Tibial nerve (tissue), 4 donors: ENCODE data around the gene KRT1. TPM values are rescaled to one million over a fixed set of nuclear protein-coding genes. Genes with fewer than 3 reads are reported as not detected.

Experiments
- DNase-seq, 2 donors: peaks; one replicate each; pipeline ENCODE4 v3.0.0-alpha.2; 2019; ENCODE audit warnings: low spot score in 2 of 2
- H3K27ac ChIP-seq, 4 donors: fragments of 200-600 bp; sonication (generic) in 3 of 4; one replicate each; pipeline ENCODE4 v1.5.1; 2017 to 2019; ENCODE audit warnings: mild to moderate bottlenecking in 1 of 4
- H3K27me3 ChIP-seq, 2 donors: fragments of 200-600 bp; sonication (generic) in 1 of 2; one replicate each; pipeline versions ENCODE4 v1.5.1 to v1.6.0; 2017 to 2019
- H3K36me3 ChIP-seq, 3 donors: fragments of 200-600 bp; sonication (generic); one replicate each; pipeline ENCODE4 v1.5.1; 2018 to 2019
- H3K4me1 ChIP-seq, 4 donors: fragments of 200-600 bp; sonication (generic) in 3 of 4; one replicate each; pipeline ENCODE4 v1.5.1; 2017 to 2019
- H3K4me3 ChIP-seq, 4 donors: fragments of 200-600 bp; sonication (generic) in 3 of 4; one replicate each; pipeline ENCODE4 v1.5.1; 2017 to 2019; ENCODE audit warnings: mild to moderate bottlenecking in 1 of 4, moderate library complexity in 1 of 4
- H3K9me3 ChIP-seq, 4 donors: fragments of 200-600 bp; sonication (generic) in 3 of 4; one replicate each; pipeline ENCODE4 v1.5.1; 2017 to 2019
- CTCF ChIP-seq, 5 experiments: fragments of 200-600 bp in 3 of 5; fragments of 450-650 bp in 2 of 5; sonication (generic) in 3 of 5; IDR thresholded peaks; one replicate each; pipeline ENCODE4 v1.5.1; 2016 to 2019; ENCODE audit warnings: antibody characterized with exemption in 5 of 5, mild to moderate bottlenecking in 3 of 5, moderate library complexity in 2 of 5
- EP300 ChIP-seq, 2 donors: sonication (generic); formaldehyde crosslinking; IDR thresholded peaks; one replicate each; pipeline ENCODE4 v1.6.1; 2017; ENCODE audit warnings: antibody characterized with exemption in 2 of 2, mild to moderate bottlenecking in 1 of 2
- POLR2A ChIP-seq, 2 donors: fragments of 450-650 bp; IDR thresholded peaks; one replicate each; pipeline ENCODE4 v1.6.1; 2017; ENCODE audit warnings: antibody characterized with exemption in 2 of 2, mild to moderate bottlenecking in 2 of 2, moderate library complexity in 2 of 2
- WGBS, 2 donors: methylation state at CpG; one replicate each; pipeline ENCODE4 v1.1.5; 2018; 5-methylcytosine and 5-hydroxymethylcytosine counted together
- total RNA-seq, 4 donors: library from RNA; depleted of rRNA; stranded (reverse); fragments of >200 nt; gene quantifications; one replicate each; pipeline ENCODE4 v1.1.0, GENCODE V29; 2016

Gene KRT1
- total RNA-seq, 4 donors from 2014 or later, result not detected

DNA sequence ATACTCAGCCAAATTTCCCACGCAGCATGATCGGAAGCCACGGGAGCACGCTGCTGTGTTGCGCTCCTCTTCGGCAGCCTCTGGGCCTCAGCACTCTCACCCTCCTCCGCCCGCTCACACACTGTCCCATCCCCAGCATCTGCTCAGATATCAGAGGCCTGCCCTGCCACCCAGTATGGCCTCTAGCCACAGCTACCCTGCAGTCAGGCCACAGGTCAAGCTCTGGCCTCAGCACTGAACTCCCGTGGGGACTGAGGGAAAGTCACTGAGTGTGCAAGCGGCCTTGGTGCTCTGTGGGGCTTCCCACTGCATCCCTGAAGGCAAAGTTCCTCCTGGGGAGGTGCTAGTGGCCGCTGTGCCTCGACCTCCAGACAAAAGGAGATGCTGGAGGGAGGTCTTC is 21.1 kb upstream of the KRT1 start:
- WGBS, 2 donors, result 77 to 80% methylated on average over 12 of the region's 12 CpGs
- peaks cover 0 to 33% of the 10 kb centered on the region in 2 donors for H3K27me3 ChIP-seq
- H3K4me1 ChIP-seq, result no peaks in the 10 kb centered on the region
- TF ChIP-seq POLR2A (IDR thresholded peaks at IDR 0.05), result no peak
- no peak for TF ChIP-seq CTCF (IDR thresholded peaks at IDR 0.05)
- TF ChIP-seq EP300 (IDR thresholded peaks at IDR 0.05), result no peak
- H3K27ac ChIP-seq, result no peak overlapping the region
- no peak overlapping the region for H3K4me3 ChIP-seq
- H3K36me3 ChIP-seq, result no peaks in the 10 kb centered on the region
- no peaks in the 10 kb centered on the region for H3K9me3 ChIP-seq
- DNase-seq, result no peak

- WGBS, 2 donors, result 40 to 51% methylated on average over 2 of the region's 2 CpGs
- TF ChIP-seq EP300 (IDR thresholded peaks at IDR 0.05), result no peak
- no peak for TF ChIP-seq POLR2A (IDR thresholded peaks at IDR 0.05)
- TF ChIP-seq CTCF (IDR thresholded peaks at IDR 0.05), result no peak
- Histone ChIP-seq H3K4me3 (no peak overlapping the region), H3K9me3 (no peaks in the 10 kb centered on the region), H3K4me1 (no peaks in the 10 kb centered on the region), H3K36me3 (no peaks in the 10 kb centered on the region), H3K27ac (no peak overlapping the region), H3K27me3 (peaks cover 0 to 31% of the 10 kb centered on the region in 2 donors)
- DNase-seq, result no peak
Observed at GRCh38 chr12:52699960-52700359, 19.8 kb upstream of the KRT1 start.

DNA sequence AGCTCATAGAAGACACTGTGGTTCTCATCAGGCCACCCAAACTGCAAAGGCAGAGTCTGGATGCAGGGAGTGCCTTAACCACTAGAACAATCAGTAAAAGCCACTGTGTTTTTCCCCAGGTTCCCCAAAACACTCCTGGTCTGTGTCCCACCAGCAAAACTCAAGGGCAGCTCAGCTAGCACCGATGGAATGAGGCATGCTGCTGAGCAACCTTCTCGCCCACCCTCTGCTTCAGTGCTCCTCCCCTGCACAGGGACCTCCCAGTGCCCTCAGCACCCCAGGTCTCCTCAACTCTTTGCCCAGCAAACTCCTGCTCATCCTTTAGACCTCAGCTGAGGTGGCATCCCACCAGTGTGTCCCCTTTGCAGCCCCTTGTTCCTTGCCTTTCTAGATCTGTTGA is 19.2 kb upstream of the KRT1 start:
- H3K4me3 ChIP-seq, result no peak overlapping the region
- DNase-seq, result no peak
- no peak for TF ChIP-seq EP300 (IDR thresholded peaks at IDR 0.05)
- no peak for TF ChIP-seq POLR2A (IDR thresholded peaks at IDR 0.05)
- no peak for TF ChIP-seq CTCF (IDR thresholded peaks at IDR 0.05)
- WGBS, 2 donors, result 78 to 85% methylated on average over 2 of the region's 2 CpGs
- no peak overlapping the region for H3K27ac ChIP-seq
- H3K36me3 ChIP-seq, result no peaks in the 10 kb centered on the region
- H3K27me3 ChIP-seq, result peaks cover 0 to 31% of the 10 kb centered on the region in 2 donors
- H3K9me3 ChIP-seq, result no peaks in the 10 kb centered on the region
- no peaks in the 10 kb centered on the region for H3K4me1 ChIP-seq

- no peaks in the 10 kb centered on the region for H3K4me1 ChIP-seq
- no peak overlapping the region for H3K4me3 ChIP-seq
- no peak for TF ChIP-seq EP300 (IDR thresholded peaks at IDR 0.05)
- TF ChIP-seq CTCF (IDR thresholded peaks at IDR 0.05), result no peak
- no peak for TF ChIP-seq POLR2A (IDR thresholded peaks at IDR 0.05)
- peaks cover 0 to 31% of the 10 kb centered on the region in 2 donors for H3K27me3 ChIP-seq
- no peaks in the 10 kb centered on the region for H3K9me3 ChIP-seq
- no peak overlapping the region for H3K27ac ChIP-seq
- no peak for DNase-seq
- H3K36me3 ChIP-seq, result no peaks in the 10 kb centered on the region
- 57 to 59% methylated on average over 11 of the region's 11 CpGs for WGBS, 2 donors
Observed at GRCh38 chr12:52698651-52699340, 18.6 kb upstream of the KRT1 start.

- peaks cover 0 to 34% of the 10 kb centered on the region in 2 donors for H3K27me3 ChIP-seq
- 63% methylated on average over 2 of the region's 2 CpGs for WGBS, 2 donors
- H3K9me3 ChIP-seq, result no peaks in the 10 kb centered on the region
- H3K27ac ChIP-seq, result no peak overlapping the region
- DNase-seq, result no peak
- no peak for TF ChIP-seq EP300 (IDR thresholded peaks at IDR 0.05)
- no peak for TF ChIP-seq CTCF (IDR thresholded peaks at IDR 0.05)
- no peak for TF ChIP-seq POLR2A (IDR thresholded peaks at IDR 0.05)
- H3K36me3 ChIP-seq, result no peaks in the 10 kb centered on the region
- H3K4me3 ChIP-seq, result no peak overlapping the region
- no peaks in the 10 kb centered on the region for H3K4me1 ChIP-seq
Observed at GRCh38 chr12:52697058-52697582, 16.9 kb upstream of the KRT1 start.
